GM23338 (cell line): ENCODE measurements around the gene SENP5. TPM values are rescaled to one million over a fixed set of nuclear protein-coding genes. Genes with fewer than 3 reads are reported as not detected.

ENCODE experiments used
- ATAC-seq: fragments of 200-7000 bp; cut with Tn5 transposase; 3 replicates; pipeline ENCODE4 v1.9.1; 2020
- DNase-seq: peaks from one replicate; pipeline ENCODE4 v3.0.0-alpha.2; 2015; ENCODE audit warnings: low spot score
- H2AFZ ChIP-seq: fragments of 200-600 bp; sonication (generic); 2 replicates; pipeline ENCODE4 v1.8.0; 2016; ENCODE audit warnings: antibody characterized with exemption, mild to moderate bottlenecking, moderate library complexity
- H3F3A ChIP-seq: fragments of 200-600 bp; sonication (generic); replicated peaks from 2 replicates; pipeline ENCODE4 v1.8.0; 2017; ENCODE audit warnings: antibody characterized with exemption, mixed run types, low read depth
- H3K27ac ChIP-seq: fragments of 200-600 bp; sonication (generic); 2 replicates; pipeline ENCODE4 v1.6.1; 2016; ENCODE audit warnings: low read depth
- H3K27me3 ChIP-seq: fragments of 200-600 bp; sonication (generic); 2 replicates; pipeline ENCODE4 v1.8.0; 2016; ENCODE audit warnings: mild to moderate bottlenecking, mixed run types, moderate library complexity; ENCODE audit not compliant: insufficient read depth
- H3K36me3 ChIP-seq: fragments of 200-600 bp; sonication (generic); 2 replicates; pipeline ENCODE4 v1.8.0; 2016; ENCODE audit warnings: mild to moderate bottlenecking; ENCODE audit not compliant: insufficient read depth
- H3K4me1 ChIP-seq: fragments of 200-600 bp; sonication (generic); 2 replicates; pipeline ENCODE4 v1.8.0; 2016; ENCODE audit warnings: mild to moderate bottlenecking, moderate library complexity; ENCODE audit not compliant: insufficient read depth
- H3K4me2 ChIP-seq: fragments of 200-600 bp; sonication (generic); 2 replicates; pipeline ENCODE4 v1.7.1; 2017; ENCODE audit warnings: mixed run types
- H3K4me3 ChIP-seq: fragments of 200-600 bp; sonication (generic); 2 replicates; pipeline ENCODE4 v1.6.1; 2016; ENCODE audit warnings: mixed run types
- H3K79me2 ChIP-seq: fragments of 200-600 bp; sonication (generic); replicated peaks from 2 replicates; pipeline ENCODE4 v1.8.0; 2017; ENCODE audit warnings: mild to moderate bottlenecking; ENCODE audit not compliant: insufficient read depth
- H3K9me2 ChIP-seq: fragments of 200-600 bp; sonication (generic); 2 replicates; pipeline ENCODE4 v1.8.0; 2017; ENCODE audit not compliant: insufficient read depth
- H4K20me1 ChIP-seq: fragments of 200-600 bp; sonication (generic); replicated peaks from 2 replicates; pipeline ENCODE4 v1.8.0; 2017; ENCODE audit warnings: mild to moderate bottlenecking; ENCODE audit not compliant: insufficient read depth
- H3K27ac Mint-ChIP-seq: 2 replicates; pipeline ENCODE4 v1.8.0; 2020; ENCODE audit warnings: inconsistent platforms, mild to moderate bottlenecking, moderate library complexity, mixed read lengths
- H3K27me3 Mint-ChIP-seq: 3 replicates; pipeline ENCODE4 v1.8.0; 2022; ENCODE audit warnings: low read depth, mild to moderate bottlenecking, moderate library complexity, mixed read lengths, inconsistent platforms; ENCODE audit not compliant: insufficient read depth, poor library complexity
- H3K36me3 Mint-ChIP-seq: 3 replicates; pipeline ENCODE4 v1.8.0; 2021; ENCODE audit warnings: low read depth, mild to moderate bottlenecking, inconsistent platforms, moderate library complexity, mixed read lengths
- H3K4me1 Mint-ChIP-seq: 3 replicates; pipeline ENCODE4 v1.8.0; 2020; ENCODE audit warnings: mild to moderate bottlenecking, inconsistent platforms, mixed read lengths
- H3K4me3 Mint-ChIP-seq: 3 replicates; pipeline ENCODE4 v1.8.0; 2021; ENCODE audit warnings: moderate library complexity, mild to moderate bottlenecking, inconsistent platforms, mixed read lengths
- H3K9me3 Mint-ChIP-seq: 3 replicates; pipeline ENCODE4 v1.8.0; 2020; ENCODE audit warnings: moderate library complexity, mild to moderate bottlenecking, inconsistent platforms, mixed read lengths
- CTCF ChIP-seq, 2 experiments: fragments of 200-600 bp in 1 of 2; sonication (generic) in 1 of 2; conservative IDR thresholded peaks; 2 replicates each; pipeline versions ENCODE4 v1.5.1 to v1.6.1; 2016 to 2017; ENCODE audit warnings: antibody characterized with exemption in 2 of 2, low read depth in 2 of 2, mild to moderate bottlenecking in 2 of 2, moderate library complexity in 1 of 2
- EZH2phosphoT487 ChIP-seq: fragments of 200-600 bp; sonication (generic); IDR thresholded peaks from one replicate; pipeline ENCODE4 v1.8.1; 2018; ENCODE audit warnings: antibody characterized with exemption; ENCODE audit not compliant: unreplicated experiment
- JUNB ChIP-seq: IDR thresholded peaks from one replicate; pipeline ENCODE4 v1.6.1; 2016; ENCODE audit warnings: antibody characterized with exemption; ENCODE audit not compliant: unreplicated experiment
- NANOG ChIP-seq: IDR thresholded peaks from 2 replicates; pipeline ENCODE4 v1.6.1; 2016; ENCODE audit warnings: antibody characterized with exemption, borderline replicate concordance
- POLR2AphosphoS5 ChIP-seq: IDR thresholded peaks from 2 replicates; pipeline ENCODE4 v1.6.1; 2016; ENCODE audit warnings: antibody characterized with exemption, low read depth
- REST ChIP-seq: IDR thresholded peaks from one replicate; pipeline ENCODE4 v1.6.1; 2018; ENCODE audit warnings: antibody characterized with exemption; ENCODE audit not compliant: unreplicated experiment
- STAT1 ChIP-seq: IDR thresholded peaks from one replicate; pipeline ENCODE4 v1.6.1; 2016; ENCODE audit warnings: antibody characterized with exemption; ENCODE audit not compliant: unreplicated experiment
- ZNF114 ChIP-seq: fragments of 250-450 bp; sonication (Bioruptor Pico); IDR thresholded peaks from 2 replicates; pipeline ENCODE4 v1.5.0; 2020; ENCODE audit warnings: mild to moderate bottlenecking, moderate library complexity
- ZNF331 ChIP-seq: fragments of 250-450 bp; sonication (Bioruptor Pico); IDR thresholded peaks from 2 replicates; pipeline ENCODE4 v1.5.0; 2020; ENCODE audit warnings: low read depth, mild to moderate bottlenecking, moderate library complexity
- polyA plus RNA-seq: library from polyadenylated mRNA; unstranded; fragments of >200 nt; fragmentation: Nextera tagmentation; extraction: Ambion mirVana; gene quantifications from 2 replicates; pipeline ENCODE4 v1.2.1, GENCODE V29; 2016
- total RNA-seq: library from RNA; depleted of rRNA; stranded (reverse); fragments of >200 nt; shearing (Covaris generic); gene quantifications from 2 replicates; pipeline ENCODE4 v1.2.3, GENCODE V29; 2014

The SENP5 gene
- total and polyA plus RNA-seq, 2 experiments from 2014 or later: 12.2 to 34.3 TPM

GRCh38 chr3:196947136-196947859 lies 79.6 kb downstream of the SENP5 start:
- no peaks in the 10 kb centered on the region for H3F3A ChIP-seq
- H3K4me1 ChIP-seq: peaks cover 11% of the 10 kb centered on the region; the same call in 1 of the 2 replicates
- peaks cover 9% of the 10 kb centered on the region for H3K36me3 Mint-ChIP-seq
- H3K27me3 ChIP-seq: no peaks in the 10 kb centered on the region
- no peak overlapping the region for H3K4me3 Mint-ChIP-seq
- H3K27me3 Mint-ChIP-seq: peaks cover 19% of the 10 kb centered on the region
- no peak for TF ChIP-seq STAT1
- peak; percentile 34 to 37; a peak in 3 of 4 replicates for TF ChIP-seq CTCF (conservative IDR thresholded peaks at IDR 0.05; ENCODE audit: low read depth in 2 of 2)
- no peak overlapping the region for H3K27ac ChIP-seq
- peaks cover 16% of the 10 kb centered on the region for H3K79me2 ChIP-seq
- H3K4me2 ChIP-seq: no peak overlapping the region
- H3K9me2 ChIP-seq: no peaks in the 10 kb centered on the region
- H3K4me3 ChIP-seq: no peak overlapping the region
- H3K4me1 Mint-ChIP-seq: peaks cover 18% of the 10 kb centered on the region; the same call in 2 of the 3 replicates
- no peaks in the 10 kb centered on the region for H3K36me3 ChIP-seq
- H3K9me3 Mint-ChIP-seq: no peaks in the 10 kb centered on the region; the same call in 2 of the 3 replicates
- peaks cover 8% of the 10 kb centered on the region for H4K20me1 ChIP-seq
- DNase-seq (peak; percentile 54), ATAC-seq (peak; percentile 48)
- no peak overlapping the region for H3K27ac Mint-ChIP-seq
- H2AFZ ChIP-seq: no peak overlapping the region

- Histone ChIP-seq H3K4me2 (no peak overlapping the region), H4K20me1 (peaks cover 8% of the 10 kb centered on the region), H3K79me2 (peaks cover 13% of the 10 kb centered on the region), H3K9me2 (no peaks in the 10 kb centered on the region), H2AFZ (no peak overlapping the region), H3K4me1 (peaks cover 11% of the 10 kb centered on the region; the same call in 1 of the 2 replicates), H3K27me3 (no peaks in the 10 kb centered on the region), H3F3A (no peaks in the 10 kb centered on the region), H3K4me3 (no peak overlapping the region), H3K27ac (no peak overlapping the region), H3K36me3 (no peaks in the 10 kb centered on the region)
- no peaks in the 10 kb centered on the region; the same call in 2 of the 3 replicates for H3K9me3 Mint-ChIP-seq
- peaks cover 18% of the 10 kb centered on the region for H3K27me3 Mint-ChIP-seq
- peaks cover 7% of the 10 kb centered on the region for H3K36me3 Mint-ChIP-seq
- DNase-seq (no peak), ATAC-seq (no peak)
- H3K4me1 Mint-ChIP-seq: peaks cover 18% of the 10 kb centered on the region; the same call in 2 of the 3 replicates
- TF ChIP-seq POLR2AphosphoS5 (no peak), ZNF114 (CRISPR knock-in tag) (no peak), NANOG (no peak), CTCF (conservative IDR thresholded peaks at IDR 0.05; ENCODE audit: low read depth in 2 of 2) (no peak), REST (no peak), ZNF331 (CRISPR knock-in tag) (no peak), JUNB (no peak), STAT1 (no peak), EZH2phosphoT487 (no peak)
- no peak overlapping the region for H3K4me3 Mint-ChIP-seq
- H3K27ac Mint-ChIP-seq: no peak overlapping the region
Measured at GRCh38 chr3:196947860-196948441, 80.2 kb downstream of the SENP5 start.
